ENCODE data around the gene LGALS12. TPM values are rescaled to one million over a fixed set of nuclear protein-coding genes. Genes with fewer than 3 reads are reported as not detected.
A peak's percentile ranks its signal among the peaks of the same experiment; 100 is the strongest.

LGALS12 gene, protein sequence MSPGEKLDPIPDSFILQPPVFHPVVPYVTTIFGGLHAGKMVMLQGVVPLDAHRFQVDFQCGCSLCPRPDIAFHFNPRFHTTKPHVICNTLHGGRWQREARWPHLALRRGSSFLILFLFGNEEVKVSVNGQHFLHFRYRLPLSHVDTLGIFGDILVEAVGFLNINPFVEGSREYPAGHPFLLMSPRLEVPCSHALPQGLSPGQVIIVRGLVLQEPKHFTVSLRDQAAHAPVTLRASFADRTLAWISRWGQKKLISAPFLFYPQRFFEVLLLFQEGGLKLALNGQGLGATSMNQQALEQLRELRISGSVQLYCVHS
- total RNA-seq, result under 1 TPM; 0.18 to 0.36 TPM
- long read RNA-seq, result 0 reads

DNA sequence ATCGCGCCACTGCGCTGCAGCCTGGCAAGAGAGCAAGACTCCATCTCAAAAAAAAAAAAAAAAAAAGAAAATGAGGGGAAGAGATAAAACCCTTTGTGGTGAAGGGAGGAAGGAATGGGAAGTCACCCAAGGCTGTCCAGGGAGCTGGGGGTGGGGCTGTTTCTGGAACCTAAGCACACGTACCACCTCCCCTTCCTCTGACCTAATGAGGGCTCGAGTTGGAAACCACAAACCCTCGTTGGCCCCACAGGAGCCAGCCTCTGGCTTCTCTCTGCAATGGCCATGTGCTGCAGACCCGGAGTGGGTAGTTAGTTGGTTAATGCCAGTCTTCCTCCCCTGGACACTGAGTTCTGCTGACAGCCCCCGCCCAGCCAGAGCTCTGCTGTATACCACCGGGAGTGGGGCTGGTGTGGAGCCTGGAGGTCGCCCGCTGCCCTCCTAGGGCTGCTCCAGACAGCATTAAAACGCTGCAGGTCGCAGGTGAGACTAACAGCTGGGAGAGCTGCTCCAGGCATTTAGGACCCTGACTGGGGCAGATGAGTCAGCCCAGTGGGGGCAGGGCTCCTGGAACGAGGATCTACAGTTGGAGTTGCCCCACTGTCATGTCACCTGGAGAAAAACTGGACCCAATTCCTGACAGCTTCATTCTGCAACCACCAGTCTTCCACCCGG lies at the start of gene LGALS12:
Gene LGALS12 (plus strand): TSS at position 228 of the 672 bp plus-strand sequence. CDS start 375 bp downstream, at position 603.
- ATAC-seq (no peak), DNase-seq (no peak)
- intact Hi-C loops (cut with DNase I, micrococcal nuclease), result no loop called here

- ATAC-seq, result no peak
- intact Hi-C loops (cut with DNase I, micrococcal nuclease), result no loop called here
- no peak for DNase-seq
Measured at GRCh38 chr11:63459586-63459985, 46.3 kb upstream of the LGALS12 start.

GRCh38 chr11:63462137-63462536 lies 43.7 kb upstream of the LGALS12 start:
- intact Hi-C loops (cut with DNase I, micrococcal nuclease), result no loop called here
- ATAC-seq (no peak), DNase-seq (no peak)

DNA sequence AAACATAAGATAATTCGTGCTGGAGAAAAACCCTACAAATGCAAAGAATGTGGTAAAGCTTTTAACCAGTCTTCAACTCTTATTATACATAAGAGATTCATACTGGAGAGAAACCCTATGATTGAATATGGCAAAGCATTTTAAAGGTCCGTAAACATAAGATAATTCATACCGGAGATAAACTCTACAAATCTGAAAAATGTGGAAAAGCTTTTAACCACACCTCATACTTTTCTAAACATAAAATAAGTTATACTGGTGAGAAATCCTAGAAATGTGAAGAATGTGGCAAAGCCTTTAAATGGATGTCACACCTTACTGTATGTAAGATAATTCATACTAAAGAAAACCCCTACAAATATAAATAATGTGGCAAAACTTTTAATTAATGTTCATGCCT lies 35.6 kb upstream of the LGALS12 start:
- ATAC-seq, result no peak

DNA sequence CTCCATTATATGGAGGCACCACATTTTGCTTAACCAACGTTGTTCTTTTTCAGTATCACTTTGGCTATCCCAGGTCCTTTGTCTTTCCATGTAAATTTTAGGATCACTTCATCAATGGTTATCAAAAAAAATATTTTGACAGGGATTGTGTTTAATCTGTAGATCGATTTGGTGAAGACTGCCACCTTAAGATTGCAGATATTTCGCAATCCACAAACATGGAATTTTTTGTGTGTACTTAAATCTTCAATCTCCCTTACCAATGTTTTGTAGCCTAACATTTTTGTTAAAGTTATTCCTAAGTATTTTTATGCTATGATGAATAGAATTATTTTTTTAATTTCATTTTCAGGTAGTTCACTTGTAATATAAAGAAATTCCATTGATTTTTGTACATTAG lies 33.5 kb upstream of the LGALS12 start:
- ATAC-seq, result no peak
- intact Hi-C loops (cut with DNase I, micrococcal nuclease), result no loop called here
- no peak for DNase-seq

More for the DNA sequence above, 35.6 kb upstream of the LGALS12 start:
- no peak for DNase-seq
- intact Hi-C loops (cut with DNase I, micrococcal nuclease), result no loop called here

DNA sequence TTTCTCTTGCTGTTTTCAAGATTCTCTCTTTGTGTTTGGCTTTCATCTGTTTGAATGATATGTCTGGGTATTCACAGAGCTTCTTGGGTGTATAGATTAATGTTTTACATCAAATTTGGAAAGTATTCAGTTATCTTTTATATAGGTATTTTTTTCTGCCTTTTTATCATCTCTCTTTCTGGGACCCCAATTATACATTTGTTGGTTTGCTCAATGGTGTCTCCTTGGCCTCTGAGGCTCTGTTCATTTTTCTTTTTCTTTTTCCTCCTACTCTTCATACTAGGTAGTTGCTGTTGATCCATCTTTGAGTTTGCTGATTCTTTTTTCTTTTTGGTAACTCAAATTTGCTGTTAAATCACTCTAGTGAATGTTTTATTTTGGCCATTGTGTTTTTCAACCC lies 29.3 kb upstream of the LGALS12 start:
- intact Hi-C loops (cut with DNase I, micrococcal nuclease), result loop anchor here in 1 of 2 donors (5.0 kb wide), 1 partner anchor 261 kb away; no protein-coding TSS in a partner anchor
- no peak for ATAC-seq

DNA sequence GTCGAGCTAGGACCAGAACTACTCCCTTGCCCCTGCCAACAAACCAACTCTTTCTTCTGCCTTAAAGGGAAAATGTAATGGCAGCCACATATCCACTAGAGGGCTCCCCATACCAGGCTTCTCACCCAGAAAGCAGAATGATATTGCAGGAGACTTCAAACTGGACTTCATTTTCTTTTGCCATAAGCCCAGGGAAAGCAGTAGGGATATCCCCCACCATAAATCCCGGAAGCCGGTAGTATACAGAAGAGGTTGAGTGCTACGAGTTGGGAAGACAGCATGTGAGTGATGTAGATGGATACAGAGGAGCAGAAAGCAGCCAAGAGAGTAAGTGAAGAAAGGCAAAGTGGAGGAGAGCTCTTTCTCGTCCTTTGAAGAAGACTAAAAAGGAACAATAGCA lies 27.0 kb upstream of the LGALS12 start:
- peak in 1 of 2 donors; percentile 18 for DNase-seq
- intact Hi-C loops (cut with DNase I, micrococcal nuclease), result loop anchor here in 1 of 2 donors (5.0 kb wide), 1 partner anchor 258 kb away; no protein-coding TSS in a partner anchor
- ATAC-seq, result peak; percentile 89

More for the DNA sequence above, 29.3 kb upstream of the LGALS12 start:
- no peak for DNase-seq

GRCh38 chr11:63480039-63480438 lies 25.8 kb upstream of the LGALS12 start:
- DNase-seq (no peak), ATAC-seq (no peak)
- intact Hi-C loops (cut with DNase I, micrococcal nuclease), result loop anchor here in 1 of 2 donors (5.0 kb wide), 1 partner anchor 152 kb away; no protein-coding TSS in a partner anchor

- no peak for DNase-seq
- intact Hi-C loops (cut with DNase I, micrococcal nuclease), result no loop called here
- no peak for ATAC-seq
Measured at GRCh38 chr11:63485777-63486176, 20.1 kb upstream of the LGALS12 start.

DNA sequence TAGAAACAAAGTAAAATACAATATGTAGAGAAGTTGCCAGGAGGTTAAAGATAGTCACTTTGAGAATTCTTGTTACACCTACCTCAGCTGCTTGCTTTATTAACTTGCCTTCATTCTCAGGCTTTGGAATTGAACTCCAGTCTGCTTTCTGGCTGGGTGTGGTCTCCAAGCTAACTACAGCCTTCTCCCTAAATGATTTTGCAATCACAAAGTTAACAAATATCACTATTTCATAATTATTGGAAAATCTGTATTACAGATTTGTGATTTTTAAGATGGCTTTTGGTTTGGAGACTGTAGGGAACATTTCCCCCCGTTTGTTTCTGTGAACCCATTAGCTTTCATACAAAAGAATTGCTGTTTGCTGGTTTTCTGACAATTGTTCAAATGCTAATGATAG lies 17.1 kb upstream of the LGALS12 start:
- intact Hi-C loops (cut with DNase I, micrococcal nuclease), result no loop called here
- DNase-seq (no peak), ATAC-seq (no peak)

DNA sequence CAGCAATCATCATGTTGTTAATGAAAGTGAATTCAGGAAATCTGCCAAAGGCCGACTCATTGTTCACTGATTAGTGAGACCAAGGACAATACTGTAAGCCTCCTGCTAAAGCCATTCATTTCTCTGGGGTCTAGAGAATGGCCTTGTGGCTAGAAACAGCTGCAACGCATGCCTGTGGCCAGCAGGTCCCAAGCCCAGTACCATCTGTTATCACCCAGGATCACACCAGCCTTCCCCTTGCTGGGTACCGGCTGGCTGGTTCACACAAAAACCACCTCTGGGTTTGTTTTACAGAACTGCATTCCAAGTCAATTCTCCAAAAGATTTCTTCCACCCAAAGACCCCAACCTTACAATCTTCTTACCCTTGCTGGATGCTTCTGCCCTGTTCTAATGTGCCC lies 16.0 kb upstream of the LGALS12 start:
- DNase-seq, result no peak
- intact Hi-C loops (cut with DNase I, micrococcal nuclease), result no loop called here
- no peak for ATAC-seq

DNA sequence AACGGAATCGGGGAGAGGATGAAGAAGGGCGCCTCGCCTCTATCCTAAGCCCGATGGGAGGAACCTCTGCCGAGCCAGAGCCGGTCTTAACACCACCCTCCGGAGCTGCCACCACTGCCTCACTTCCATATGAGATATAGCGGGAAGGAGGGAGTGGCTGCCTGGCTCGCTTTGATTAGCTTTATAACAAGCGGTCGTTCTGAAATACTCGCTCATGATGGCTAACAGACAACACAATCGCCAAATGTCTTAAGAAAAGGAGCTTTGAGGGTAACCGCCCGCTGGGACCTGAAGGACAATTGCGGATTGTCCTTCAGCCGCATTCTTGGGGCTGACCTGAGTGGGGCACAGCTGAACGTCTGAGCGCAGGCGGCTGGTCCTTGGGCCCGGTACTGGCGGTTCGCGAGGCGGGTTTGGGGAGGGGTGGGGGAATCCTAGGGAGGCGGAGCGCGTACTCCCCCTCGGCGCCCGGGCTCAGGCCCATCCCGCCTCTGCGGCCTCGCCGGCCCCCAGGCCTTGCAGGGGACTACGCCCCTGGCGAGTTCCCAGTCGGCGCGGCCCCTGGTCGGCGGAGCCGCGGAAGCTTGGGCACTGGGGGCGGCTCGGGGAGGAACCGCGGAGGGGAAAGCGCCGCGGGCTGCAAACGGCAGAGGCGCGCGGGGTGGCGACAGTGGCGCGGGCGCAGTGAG lies 15.2 kb upstream of the LGALS12 start, which contains the start of gene PLAAT5:
Gene PLAAT5 (minus strand): TSS at position 617 of the 689 bp plus-strand sequence. CDS start 133 bp downstream, at position 484.
- intact Hi-C loops (cut with DNase I, micrococcal nuclease), result no loop called here
- DNase-seq (peak in 1 of 2 donors; percentile 25), ATAC-seq (peak; percentile 37)

GRCh38 chr11:63491240-63491587 lies 14.7 kb upstream of the LGALS12 start:
- no peak for DNase-seq
- ATAC-seq, result no peak
- intact Hi-C loops (cut with DNase I, micrococcal nuclease), result no loop called here

- intact Hi-C loops (cut with DNase I, micrococcal nuclease), result no loop called here
- DNase-seq (no peak), ATAC-seq (no peak)
Measured at GRCh38 chr11:63491636-63492372, 14.1 kb upstream of the LGALS12 start.

DNA sequence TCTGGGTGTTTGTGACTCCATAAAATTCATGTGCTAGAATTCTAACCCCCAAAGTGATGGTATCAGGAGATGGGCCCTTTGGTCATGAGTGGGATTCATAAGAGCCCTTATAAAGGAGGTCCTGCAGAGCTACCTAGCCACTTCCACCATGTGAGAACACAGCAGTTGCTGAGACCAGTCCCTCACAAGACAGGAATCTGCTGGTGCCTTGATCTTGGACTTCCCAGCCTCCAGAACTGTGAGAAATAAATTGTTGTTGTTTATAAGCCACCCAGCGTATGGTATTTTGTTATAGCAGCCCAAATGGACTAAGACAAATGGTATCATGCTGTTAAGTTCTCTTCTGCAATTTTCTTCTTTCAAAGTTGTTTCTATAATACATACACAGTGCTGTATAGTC lies 13.4 kb upstream of the LGALS12 start:
- ATAC-seq (no peak), DNase-seq (no peak)
- intact Hi-C loops (cut with DNase I, micrococcal nuclease), result no loop called here

- DNase-seq, result no peak
- intact Hi-C loops (cut with DNase I, micrococcal nuclease), result no loop called here
Measured at GRCh38 chr11:63493127-63493526, 12.8 kb upstream of the LGALS12 start.

GRCh38 chr11:63494975-63495374 lies 10.9 kb upstream of the LGALS12 start:
- DNase-seq (no peak), ATAC-seq (no peak)
- intact Hi-C loops (cut with DNase I, micrococcal nuclease), result no loop called here

More at GRCh38 chr11:63493127-63493526, 12.8 kb upstream of the LGALS12 start:
- ATAC-seq, result no peak

GRCh38 chr11:63499874-63500273 lies 6.0 kb upstream of the LGALS12 start:
- intact Hi-C loops (cut with DNase I, micrococcal nuclease), result no loop called here
- ATAC-seq, result no peak
- no peak for DNase-seq

DNA sequence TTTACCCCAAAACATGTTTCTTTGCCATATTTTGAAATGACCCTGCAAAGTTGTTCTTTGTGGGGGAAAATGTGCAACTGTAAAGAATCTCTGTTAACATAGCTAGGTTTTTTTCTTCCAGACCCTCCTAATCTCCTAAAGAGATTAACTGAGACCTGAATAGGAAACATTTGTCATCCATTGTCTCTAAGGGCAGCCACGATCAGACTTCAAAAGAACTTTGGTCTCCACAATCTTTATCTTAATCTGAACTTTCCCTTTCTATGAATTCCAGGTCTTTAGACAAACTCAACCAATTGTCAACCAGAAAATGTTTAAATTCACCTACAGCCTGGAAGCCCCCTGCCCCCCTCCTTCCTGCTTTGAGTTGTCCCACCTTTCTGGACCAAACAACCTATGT lies 4.6 kb upstream of the LGALS12 start:
- DNase-seq, result no peak
- intact Hi-C loops (cut with DNase I, micrococcal nuclease), result no loop called here

More for the DNA sequence above, 4.6 kb upstream of the LGALS12 start:
- no peak for ATAC-seq

Data from left colon (tissue), 2 donors.